GM12878 (cell line): ENCODE data around the gene GK. TPM values are rescaled to one million over a fixed set of nuclear protein-coding genes. Genes with fewer than 3 reads are reported as not detected.

Experiments
- ATF7 ChIP-seq: fragments of 450-650 bp; IDR thresholded peaks from 2 replicates; pipeline ENCODE4 v1.6.1; 2016; ENCODE audit warnings: low read depth, mild to moderate bottlenecking
- BACH1 ChIP-seq: fragments of 450-650 bp; IDR thresholded peaks from 2 replicates; pipeline ENCODE4 v1.6.1; 2017; ENCODE audit warnings: mild to moderate bottlenecking, borderline replicate concordance
- BRCA1 ChIP-seq: IDR thresholded peaks from 2 replicates; pipeline ENCODE4 v1.6.1; 2011; ENCODE audit warnings: low read depth, low read length, improper control_type of control experiment
- CBX5 ChIP-seq: sonication (generic); IDR thresholded peaks from 2 replicates; pipeline ENCODE4 v1.6.1; 2016; ENCODE audit warnings: low read depth, moderate library complexity, mild to moderate bottlenecking, inconsistent platforms
- CHD2 ChIP-seq: IDR thresholded peaks from 2 replicates; pipeline ENCODE4 v1.6.1; 2011; ENCODE audit warnings: low read depth, low read length, improper control_type of control experiment, borderline replicate concordance
- CREM ChIP-seq: IDR thresholded peaks from 2 replicates; pipeline ENCODE4 v1.6.1; 2014; ENCODE audit warnings: antibody characterized with exemption, low read depth
- ESRRA ChIP-seq: IDR thresholded peaks from 2 replicates; pipeline ENCODE4 v1.6.1; 2012; ENCODE audit warnings: mild to moderate bottlenecking, low read length, improper control_type of control experiment
- HDGF ChIP-seq: fragments of 450-650 bp; IDR thresholded peaks from 2 replicates; pipeline ENCODE4 v1.6.1; 2016; ENCODE audit warnings: antibody characterized with exemption
- JUNB ChIP-seq: IDR thresholded peaks from 2 replicates; pipeline ENCODE4 v1.6.1; 2016; ENCODE audit warnings: antibody characterized with exemption, mild to moderate bottlenecking
- KAT2A ChIP-seq: conservative IDR thresholded peaks from 2 replicates; pipeline ENCODE4 v1.6.1; 2011; ENCODE audit warnings: low read depth, low read length; ENCODE audit not compliant: control insufficient read depth
- MTA2 ChIP-seq: fragments of 450-650 bp; IDR thresholded peaks from 2 replicates; pipeline ENCODE4 v1.6.1; 2016; ENCODE audit warnings: low read depth, mild to moderate bottlenecking, moderate library complexity
- MXI1 ChIP-seq: fragments of 150-350 bp; IDR thresholded peaks from 2 replicates; pipeline ENCODE4 v1.6.1; 2011; ENCODE audit warnings: low read depth, mild to moderate bottlenecking, inconsistent platforms, low read length, improper control_type of control experiment
- NFYA ChIP-seq: IDR thresholded peaks from 2 replicates; pipeline ENCODE4 v1.6.1; 2011; ENCODE audit warnings: low read depth, mild to moderate bottlenecking, low read length, improper control_type of control experiment, borderline replicate concordance
- NR2C1 ChIP-seq: fragments of 450-650 bp; IDR thresholded peaks from 2 replicates; pipeline ENCODE4 v1.6.1; 2017; ENCODE audit warnings: antibody characterized with exemption, mild to moderate bottlenecking, moderate library complexity
- PAX8 ChIP-seq: fragments of 450-650 bp; IDR thresholded peaks from 2 replicates; pipeline ENCODE4 v1.6.1; 2017; ENCODE audit warnings: mild to moderate bottlenecking, moderate library complexity
- PML ChIP-seq: IDR thresholded peaks from 2 replicates; pipeline ENCODE4 v1.6.1; 2012; ENCODE audit warnings: low read length, inconsistent platforms
- POLR2AphosphoS2 ChIP-seq: IDR thresholded peaks from 2 replicates; pipeline ENCODE4 v1.6.1; 2011; ENCODE audit warnings: low read depth, mild to moderate bottlenecking, low read length, improper control_type of control experiment, moderate library complexity
- POLR2AphosphoS5 ChIP-seq: IDR thresholded peaks from 2 replicates; pipeline ENCODE4 v1.6.1; 2011; ENCODE audit warnings: mild to moderate bottlenecking, low read length, inconsistent platforms
- RCOR1 ChIP-seq: conservative IDR thresholded peaks from 2 replicates; pipeline ENCODE4 v1.6.1; 2012; ENCODE audit warnings: low read depth, low read length, improper control_type of control experiment
- RUNX3 ChIP-seq: IDR thresholded peaks from 2 replicates; pipeline ENCODE4 v1.6.1; 2012; ENCODE audit warnings: low read length, inconsistent platforms
- SMAD1 ChIP-seq: fragments of 450-650 bp; IDR thresholded peaks from 2 replicates; pipeline ENCODE4 v1.6.1; 2018; ENCODE audit warnings: mild to moderate bottlenecking, low read depth; ENCODE audit not compliant: partially characterized antibody
- SMARCA5 ChIP-seq: fragments of 450-650 bp; IDR thresholded peaks from 2 replicates; pipeline ENCODE4 v1.6.1; 2017; ENCODE audit warnings: mild to moderate bottlenecking
- SP1 ChIP-seq: IDR thresholded peaks from one replicate; pipeline ENCODE4 v1.6.1; 2011; ENCODE audit warnings: low read depth, low read length
- SPI1 ChIP-seq: IDR thresholded peaks from 2 replicates; pipeline ENCODE4 v1.6.1; 2011; ENCODE audit warnings: low read depth, mild to moderate bottlenecking, low read length, moderate library complexity, borderline replicate concordance; ENCODE audit not compliant: insufficient read depth
- SREBF1 ChIP-seq: IDR thresholded peaks from 2 replicates; pipeline ENCODE4 v1.6.1; 2012; ENCODE audit warnings: mild to moderate bottlenecking, low read length
- SUZ12 ChIP-seq: fragments of 200-600 bp; sonication (generic); IDR thresholded peaks from one replicate; pipeline ENCODE4 v1.6.1; 2018; ENCODE audit warnings: antibody characterized with exemption, mild to moderate bottlenecking; ENCODE audit not compliant: unreplicated experiment
- ZBED1 ChIP-seq: IDR thresholded peaks from 2 replicates; pipeline ENCODE4 v1.6.1; 2016; ENCODE audit warnings: borderline replicate concordance
- polyA plus RNA-seq, 11 experiments: library from polyadenylated mRNA; depleted of rRNA in 4 of 11; unstranded in 6 of 11; stranded (reverse) in 5 of 11; fragments of >200 nt; fragmentation: Nextera tagmentation in 4 of 11; fragmentation: Illumina TruSeq in 1 of 11; extraction: Ambion mirVana in 4 of 11; extraction: Trizol in 1 of 11; gene quantifications; 1 replicate in 1 of 11; 2 replicates in 10 of 11; pipeline versions ENCODE4 v1.2.1 to v1.2.3, GENCODE V29; 2011 to 2016; ENCODE audit warnings: inconsistent platforms in 2 of 11, missing spikeins in 2 of 11, low read depth in 1 of 11
- total RNA-seq, 4 experiments: library from RNA; depleted of rRNA in 3 of 4; stranded (reverse); fragments of >200 nt in 3 of 4; fragmentation: Illumina TruSeq in 1 of 4; extraction: Trizol in 1 of 4; gene quantifications; 2 replicates each; pipeline versions ENCODE4 v1.2.1 to v1.2.3, GENCODE V29; 2013 to 2021
- TF ChIP-seq, protein P1 (sequence below): fragments of 450-650 bp; IDR thresholded peaks from 2 replicates; pipeline ENCODE4 v1.6.1; 2016; ENCODE audit warnings: mild to moderate bottlenecking
- TF ChIP-seq, protein P2 (sequence below): IDR thresholded peaks from 2 replicates; pipeline ENCODE4 v1.6.1; 2012; ENCODE audit warnings: low read length, inconsistent platforms
- TF ChIP-seq, protein P3 (sequence below): fragments of 150-350 bp; IDR thresholded peaks from 2 replicates; pipeline ENCODE4 v1.6.1; 2014; ENCODE audit warnings: mild to moderate bottlenecking, low read depth, low read length

GK gene
- total and polyA plus RNA-seq, 10 of the 15 experiments (the other 5 are each of a cell fraction or from before 2014, with no cell fraction given) = 6.3 to 22.3 (median 11.1) TPM

DNA sequence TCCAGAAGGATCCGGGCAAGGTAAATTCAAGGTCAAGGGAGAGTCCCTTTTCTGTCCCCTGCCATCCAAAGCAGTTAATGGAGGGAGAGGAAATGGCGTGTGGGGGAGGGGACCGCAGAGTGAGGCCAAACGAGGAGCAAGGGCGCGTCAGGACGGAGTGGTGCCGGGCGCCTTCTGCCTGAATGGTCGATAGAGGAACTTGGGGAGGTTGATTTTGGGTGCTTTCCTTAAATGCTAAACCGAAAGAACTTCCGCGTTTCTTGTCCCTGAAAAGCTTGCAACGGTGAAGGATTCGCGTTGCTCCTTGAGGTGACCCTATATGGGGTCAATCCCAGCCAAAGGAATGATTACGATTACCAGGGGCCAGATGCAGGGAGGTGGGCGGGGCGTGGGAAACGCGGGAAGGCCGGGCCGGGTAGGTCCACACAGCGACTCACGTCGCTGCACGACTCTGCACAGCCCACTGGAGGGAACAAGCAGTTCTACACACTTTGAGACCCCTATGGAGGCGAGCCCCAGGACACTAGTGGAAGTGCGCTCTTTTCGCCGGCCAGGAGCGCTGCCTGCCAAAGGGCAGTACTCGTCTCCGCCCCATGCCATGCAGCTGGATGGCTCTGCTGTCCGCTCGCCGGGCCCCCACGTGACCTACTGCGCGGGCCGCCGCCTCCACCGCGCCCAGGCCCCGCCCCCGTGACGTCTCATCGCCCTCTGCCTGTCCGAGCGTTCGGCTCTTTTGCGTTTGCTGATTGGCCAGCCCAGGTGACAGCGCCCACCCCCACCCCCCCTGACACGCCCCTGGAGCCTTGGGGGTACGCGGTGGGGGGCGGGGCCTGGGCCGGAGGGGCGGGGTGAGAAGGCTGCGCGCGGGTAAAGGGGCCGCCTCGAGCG lies 452 bp upstream of the GK start (continued):
- TF ChIP-seq CHD2 = no peak
- no peak for TF ChIP-seq ZBED1
- peak; percentile 44; the same call in 1 of the 2 replicates for TF ChIP-seq POLR2AphosphoS5
- no peak for TF ChIP-seq PML
- 0 out of 2 replicates have a peak, but pooled peaks have one; percentile 33 for TF ChIP-seq MTA2
- peak; percentile 56; the same call in 1 of the 2 replicates for TF ChIP-seq RUNX3
- TF ChIP-seq, protein P1, sequence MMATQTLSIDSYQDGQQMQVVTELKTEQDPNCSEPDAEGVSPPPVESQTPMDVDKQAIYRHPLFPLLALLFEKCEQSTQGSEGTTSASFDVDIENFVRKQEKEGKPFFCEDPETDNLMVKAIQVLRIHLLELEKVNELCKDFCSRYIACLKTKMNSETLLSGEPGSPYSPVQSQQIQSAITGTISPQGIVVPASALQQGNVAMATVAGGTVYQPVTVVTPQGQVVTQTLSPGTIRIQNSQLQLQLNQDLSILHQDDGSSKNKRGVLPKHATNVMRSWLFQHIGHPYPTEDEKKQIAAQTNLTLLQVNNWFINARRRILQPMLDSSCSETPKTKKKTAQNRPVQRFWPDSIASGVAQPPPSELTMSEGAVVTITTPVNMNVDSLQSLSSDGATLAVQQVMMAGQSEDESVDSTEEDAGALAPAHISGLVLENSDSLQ = peak; percentile 75
- TF ChIP-seq CBX5 = 0 out of 2 replicates have a peak, but pooled peaks have one; percentile 28
- no peak for TF ChIP-seq ATF7
- peak; percentile 38; the same call in 1 of the 2 replicates for TF ChIP-seq POLR2AphosphoS2
- no peak for TF ChIP-seq SMAD1
- 0 out of 2 replicates have a peak, but pooled peaks have one; percentile 19 for TF ChIP-seq BACH1
- TF ChIP-seq MXI1 = no peak
- TF ChIP-seq HDGF = no peak
- no peak for TF ChIP-seq NR2C1
- no peak for TF ChIP-seq KAT2A
- 0 out of 2 replicates have a peak, but pooled peaks have one; percentile 21 for TF ChIP-seq CREM
- TF ChIP-seq NFYA = no peak
- peak; percentile 17; the same call in 1 of the 2 replicates for TF ChIP-seq SPI1
- TF ChIP-seq SREBF1 = no peak
- TF ChIP-seq SMARCA5 = no peak
- TF ChIP-seq, protein P2, sequence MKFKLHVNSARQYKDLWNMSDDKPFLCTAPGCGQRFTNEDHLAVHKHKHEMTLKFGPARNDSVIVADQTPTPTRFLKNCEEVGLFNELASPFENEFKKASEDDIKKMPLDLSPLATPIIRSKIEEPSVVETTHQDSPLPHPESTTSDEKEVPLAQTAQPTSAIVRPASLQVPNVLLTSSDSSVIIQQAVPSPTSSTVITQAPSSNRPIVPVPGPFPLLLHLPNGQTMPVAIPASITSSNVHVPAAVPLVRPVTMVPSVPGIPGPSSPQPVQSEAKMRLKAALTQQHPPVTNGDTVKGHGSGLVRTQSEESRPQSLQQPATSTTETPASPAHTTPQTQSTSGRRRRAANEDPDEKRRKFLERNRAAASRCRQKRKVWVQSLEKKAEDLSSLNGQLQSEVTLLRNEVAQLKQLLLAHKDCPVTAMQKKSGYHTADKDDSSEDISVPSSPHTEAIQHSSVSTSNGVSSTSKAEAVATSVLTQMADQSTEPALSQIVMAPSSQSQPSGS = 0 out of 2 replicates have a peak, but pooled peaks have one; percentile 27
- TF ChIP-seq RCOR1 = no peak
- TF ChIP-seq, protein P3, sequence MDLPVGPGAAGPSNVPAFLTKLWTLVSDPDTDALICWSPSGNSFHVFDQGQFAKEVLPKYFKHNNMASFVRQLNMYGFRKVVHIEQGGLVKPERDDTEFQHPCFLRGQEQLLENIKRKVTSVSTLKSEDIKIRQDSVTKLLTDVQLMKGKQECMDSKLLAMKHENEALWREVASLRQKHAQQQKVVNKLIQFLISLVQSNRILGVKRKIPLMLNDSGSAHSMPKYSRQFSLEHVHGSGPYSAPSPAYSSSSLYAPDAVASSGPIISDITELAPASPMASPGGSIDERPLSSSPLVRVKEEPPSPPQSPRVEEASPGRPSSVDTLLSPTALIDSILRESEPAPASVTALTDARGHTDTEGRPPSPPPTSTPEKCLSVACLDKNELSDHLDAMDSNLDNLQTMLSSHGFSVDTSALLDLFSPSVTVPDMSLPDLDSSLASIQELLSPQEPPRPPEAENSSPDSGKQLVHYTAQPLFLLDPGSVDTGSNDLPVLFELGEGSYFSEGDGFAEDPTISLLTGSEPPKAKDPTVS = no peak
- TF ChIP-seq JUNB = no peak
- TF ChIP-seq ESRRA = no peak
- TF ChIP-seq BRCA1 = no peak
- no peak for TF ChIP-seq PAX8
- TF ChIP-seq SP1 = no peak
- no peak for TF ChIP-seq SUZ12
